Measurements from ENCODE around the gene CYREN.

The CYREN gene

GRCh38 chr7:135194494-135195095 lies 24.1 kb upstream of the CYREN start:
- peaks cover 7% of the 10 kb centered on the region for H3K36me3 ChIP-seq (ENCODE audit: control insufficient read depth, insufficient read depth, low read length)
- no peak overlapping the region for H3K9ac ChIP-seq (ENCODE audit: low read length)
- H3K4me1 ChIP-seq (ENCODE audit: control insufficient read depth, insufficient read depth, low read length) = no peaks in the 10 kb centered on the region
- no peaks in the 10 kb centered on the region for H3K27me3 ChIP-seq (ENCODE audit: control insufficient read depth, insufficient read depth, low read length)
- no peaks in the 10 kb centered on the region for H3K9me3 ChIP-seq (ENCODE audit: control insufficient read depth, low read length)
- no peak overlapping the region for H3K4me3 ChIP-seq (ENCODE audit: low read length)

GRCh38 chr7:135193615-135194081 lies 23.1 kb upstream of the CYREN start:
- Histone ChIP-seq H3K9ac (ENCODE audit: low read length) (no peak overlapping the region), H3K27me3 (ENCODE audit: control insufficient read depth, insufficient read depth, low read length) (no peaks in the 10 kb centered on the region), H3K9me3 (ENCODE audit: control insufficient read depth, low read length) (no peaks in the 10 kb centered on the region), H3K4me1 (ENCODE audit: control insufficient read depth, insufficient read depth, low read length) (peaks cover 9% of the 10 kb centered on the region), H3K4me3 (ENCODE audit: low read length) (no peak overlapping the region), H3K36me3 (ENCODE audit: control insufficient read depth, insufficient read depth, low read length) (peaks cover 7% of the 10 kb centered on the region)

- Histone ChIP-seq H3K9me3 (ENCODE audit: control insufficient read depth, low read length) (no peaks in the 10 kb centered on the region), H3K36me3 (ENCODE audit: control insufficient read depth, insufficient read depth, low read length) (peaks cover 7% of the 10 kb centered on the region)
Measured at GRCh38 chr7:135192914-135193536, 22.5 kb upstream of the CYREN start.

GRCh38 chr7:135190703-135191102 lies 20.2 kb upstream of the CYREN start:
- Histone ChIP-seq H3K36me3 (ENCODE audit: control insufficient read depth, insufficient read depth, low read length) (peaks cover 5% of the 10 kb centered on the region), H3K9ac (ENCODE audit: low read length) (no peak overlapping the region)

More at GRCh38 chr7:135192914-135193536, 22.5 kb upstream of the CYREN start:
- no peaks in the 10 kb centered on the region for H3K27me3 ChIP-seq (ENCODE audit: control insufficient read depth, insufficient read depth, low read length)
- no peak overlapping the region for H3K9ac ChIP-seq (ENCODE audit: low read length)
- H3K4me1 ChIP-seq (ENCODE audit: control insufficient read depth, insufficient read depth, low read length) = peaks cover 10% of the 10 kb centered on the region
- H3K4me3 ChIP-seq (ENCODE audit: low read length) = no peak overlapping the region

GRCh38 chr7:135189961-135190360 lies 19.5 kb upstream of the CYREN start:
- Histone ChIP-seq H3K9me3 (ENCODE audit: control insufficient read depth, low read length) (no peaks in the 10 kb centered on the region), H3K27me3 (ENCODE audit: control insufficient read depth, insufficient read depth, low read length) (no peaks in the 10 kb centered on the region), H3K4me3 (ENCODE audit: low read length) (no peak overlapping the region), H3K36me3 (ENCODE audit: control insufficient read depth, insufficient read depth, low read length) (peaks cover 5% of the 10 kb centered on the region), H3K4me1 (ENCODE audit: control insufficient read depth, insufficient read depth, low read length) (peaks cover 10% of the 10 kb centered on the region), H3K9ac (ENCODE audit: low read length) (no peak overlapping the region)

More at GRCh38 chr7:135190703-135191102, 20.2 kb upstream of the CYREN start:
- Histone ChIP-seq H3K4me3 (ENCODE audit: low read length) (no peak overlapping the region), H3K4me1 (ENCODE audit: control insufficient read depth, insufficient read depth, low read length) (peaks cover 10% of the 10 kb centered on the region), H3K27me3 (ENCODE audit: control insufficient read depth, insufficient read depth, low read length) (no peaks in the 10 kb centered on the region), H3K9me3 (ENCODE audit: control insufficient read depth, low read length) (no peaks in the 10 kb centered on the region)

- Histone ChIP-seq H3K4me3 (ENCODE audit: low read length) (no peak overlapping the region), H3K4me1 (ENCODE audit: control insufficient read depth, insufficient read depth, low read length) (peaks cover 10% of the 10 kb centered on the region), H3K36me3 (ENCODE audit: control insufficient read depth, insufficient read depth, low read length) (peaks cover 5% of the 10 kb centered on the region), H3K9ac (ENCODE audit: low read length) (no peak overlapping the region), H3K9me3 (ENCODE audit: control insufficient read depth, low read length) (no peaks in the 10 kb centered on the region), H3K27me3 (ENCODE audit: control insufficient read depth, insufficient read depth, low read length) (no peaks in the 10 kb centered on the region)
Measured at GRCh38 chr7:135189221-135189662, 18.7 kb upstream of the CYREN start.

GRCh38 chr7:135188298-135188984 lies 17.9 kb upstream of the CYREN start:
- H3K36me3 ChIP-seq (ENCODE audit: control insufficient read depth, insufficient read depth, low read length) = peaks cover 5% of the 10 kb centered on the region
- no peaks in the 10 kb centered on the region for H3K27me3 ChIP-seq (ENCODE audit: control insufficient read depth, insufficient read depth, low read length)
- no peaks in the 10 kb centered on the region for H3K9me3 ChIP-seq (ENCODE audit: control insufficient read depth, low read length)

GRCh38 chr7:135186841-135187253 lies 16.3 kb upstream of the CYREN start:
- Histone ChIP-seq H3K9ac (ENCODE audit: low read length) (no peak overlapping the region), H3K4me1 (ENCODE audit: control insufficient read depth, insufficient read depth, low read length) (peaks cover 10% of the 10 kb centered on the region), H3K36me3 (ENCODE audit: control insufficient read depth, insufficient read depth, low read length) (peaks cover 5% of the 10 kb centered on the region), H3K9me3 (ENCODE audit: control insufficient read depth, low read length) (no peaks in the 10 kb centered on the region), H3K4me3 (ENCODE audit: low read length) (no peak overlapping the region), H3K27me3 (ENCODE audit: control insufficient read depth, insufficient read depth, low read length) (no peaks in the 10 kb centered on the region)

More at GRCh38 chr7:135188298-135188984, 17.9 kb upstream of the CYREN start:
- Histone ChIP-seq H3K4me1 (ENCODE audit: control insufficient read depth, insufficient read depth, low read length) (peaks cover 10% of the 10 kb centered on the region), H3K9ac (ENCODE audit: low read length) (no peak overlapping the region), H3K4me3 (ENCODE audit: low read length) (no peak overlapping the region)

- peaks cover under 1% of the 10 kb centered on the region for H3K9me3 ChIP-seq (ENCODE audit: control insufficient read depth, low read length)
- H3K9ac ChIP-seq (ENCODE audit: low read length) = no peak overlapping the region
- no peak overlapping the region for H3K4me3 ChIP-seq (ENCODE audit: low read length)
- H3K4me1 ChIP-seq (ENCODE audit: control insufficient read depth, insufficient read depth, low read length) = peaks cover 10% of the 10 kb centered on the region
- H3K27me3 ChIP-seq (ENCODE audit: control insufficient read depth, insufficient read depth, low read length) = no peaks in the 10 kb centered on the region
- peaks cover 5% of the 10 kb centered on the region for H3K36me3 ChIP-seq (ENCODE audit: control insufficient read depth, insufficient read depth, low read length)
Measured at GRCh38 chr7:135186261-135186540, 15.7 kb upstream of the CYREN start.

GRCh38 chr7:135185471-135186260 lies 15.2 kb upstream of the CYREN start:
- Histone ChIP-seq H3K36me3 (ENCODE audit: control insufficient read depth, insufficient read depth, low read length) (peaks cover 5% of the 10 kb centered on the region), H3K4me1 (ENCODE audit: control insufficient read depth, insufficient read depth, low read length) (peaks cover 10% of the 10 kb centered on the region), H3K4me3 (ENCODE audit: low read length) (no peak overlapping the region), H3K9ac (ENCODE audit: low read length) (no peak overlapping the region), H3K27me3 (ENCODE audit: control insufficient read depth, insufficient read depth, low read length) (no peaks in the 10 kb centered on the region), H3K9me3 (ENCODE audit: control insufficient read depth, low read length) (peaks cover 6% of the 10 kb centered on the region)

GRCh38 chr7:135184254-135184841 lies 13.8 kb upstream of the CYREN start:
- Histone ChIP-seq H3K9ac (ENCODE audit: low read length) (no peak overlapping the region), H3K9me3 (ENCODE audit: control insufficient read depth, low read length) (peaks cover 7% of the 10 kb centered on the region), H3K36me3 (ENCODE audit: control insufficient read depth, insufficient read depth, low read length) (peaks cover 5% of the 10 kb centered on the region), H3K4me1 (ENCODE audit: control insufficient read depth, insufficient read depth, low read length) (peaks cover 16% of the 10 kb centered on the region), H3K27me3 (ENCODE audit: control insufficient read depth, insufficient read depth, low read length) (no peaks in the 10 kb centered on the region), H3K4me3 (ENCODE audit: low read length) (no peak overlapping the region)
